Measurements from ENCODE around the gene SRGAP2C.
"Not testable (repeated sequence)": the region's sequence is repeated elsewhere in the genome, so short reads cannot be mapped to it uniquely, and the experiment has no call there.

Gene SRGAP2C

DNA sequence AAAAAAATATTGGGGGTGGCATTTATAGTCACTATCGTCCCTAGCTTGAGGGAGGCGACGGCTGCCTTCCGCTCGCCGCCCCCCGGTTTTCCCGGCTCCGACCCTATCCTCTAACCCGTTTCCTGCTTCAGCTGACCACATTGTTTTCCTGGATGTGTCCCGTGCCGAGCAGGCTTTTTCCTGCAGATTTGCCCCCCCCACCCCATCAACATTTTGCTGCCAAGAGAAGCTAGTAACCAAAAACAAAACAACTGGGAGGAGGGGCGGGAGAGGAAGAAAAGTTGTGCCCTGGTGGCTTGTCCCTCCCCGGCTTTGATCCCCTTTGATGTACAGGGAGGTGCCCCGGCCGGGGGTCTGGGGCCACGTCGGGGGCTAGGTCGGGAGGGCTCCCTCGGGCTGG lies 1.4 kb downstream of the SRGAP2C start:
- not testable (repeated sequence) for DNase-seq (ENCODE audit: low spot score)

GRCh38 chr1:121187914-121188313 lies 3.1 kb downstream of the SRGAP2C start:
- DNase-seq (ENCODE audit: low spot score) = not testable (repeated sequence)

GRCh38 chr1:121192512-121192911 lies 7.7 kb downstream of the SRGAP2C start:
- DNase-seq (ENCODE audit: low spot score) = not testable (repeated sequence)

GRCh38 chr1:121197095-121197882 lies 12.5 kb downstream of the SRGAP2C start:
- DNase-seq (ENCODE audit: low spot score) = not testable (repeated sequence)

DNA sequence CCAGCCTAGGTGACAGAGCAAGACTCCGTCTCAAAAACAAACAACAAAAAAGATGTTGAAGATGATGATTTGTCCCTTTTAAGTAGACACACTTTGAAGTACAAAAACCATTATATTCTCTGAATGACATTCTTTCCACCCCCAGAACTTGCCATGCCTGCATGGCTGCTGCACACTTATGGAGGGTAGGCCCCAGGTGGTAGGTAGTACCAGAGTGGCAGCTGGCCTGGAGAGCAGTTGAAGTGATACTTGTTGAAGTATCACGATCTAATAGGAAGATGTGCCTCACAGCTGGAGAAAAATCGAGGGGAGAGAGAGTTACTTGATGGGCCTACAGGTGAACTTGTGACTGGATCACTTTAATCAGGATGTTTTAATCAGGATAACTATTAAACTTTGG lies 15.0 kb downstream of the SRGAP2C start:
- DNase-seq (ENCODE audit: low spot score) = not testable (repeated sequence)

DNA sequence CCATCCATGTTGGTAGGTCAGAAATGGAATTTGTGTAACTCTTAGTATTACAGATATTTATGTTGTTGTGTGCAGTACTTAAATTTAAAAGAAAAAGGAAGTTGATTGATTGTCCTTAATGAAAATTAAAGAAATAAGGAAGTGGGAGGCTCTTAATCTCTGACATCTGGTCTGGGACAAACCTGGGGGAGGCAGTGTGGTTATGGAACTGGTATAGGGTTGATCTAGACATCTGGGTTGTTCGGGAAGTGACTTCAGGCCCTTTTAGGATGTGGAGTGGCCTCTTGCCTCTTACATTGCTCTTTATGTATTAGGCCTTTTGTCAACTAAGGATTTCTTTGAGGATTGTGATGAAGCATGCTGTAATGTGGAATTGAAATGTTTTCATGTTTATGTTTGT lies 15.5 kb downstream of the SRGAP2C start:
- not testable (repeated sequence) for DNase-seq (ENCODE audit: low spot score)

DNA sequence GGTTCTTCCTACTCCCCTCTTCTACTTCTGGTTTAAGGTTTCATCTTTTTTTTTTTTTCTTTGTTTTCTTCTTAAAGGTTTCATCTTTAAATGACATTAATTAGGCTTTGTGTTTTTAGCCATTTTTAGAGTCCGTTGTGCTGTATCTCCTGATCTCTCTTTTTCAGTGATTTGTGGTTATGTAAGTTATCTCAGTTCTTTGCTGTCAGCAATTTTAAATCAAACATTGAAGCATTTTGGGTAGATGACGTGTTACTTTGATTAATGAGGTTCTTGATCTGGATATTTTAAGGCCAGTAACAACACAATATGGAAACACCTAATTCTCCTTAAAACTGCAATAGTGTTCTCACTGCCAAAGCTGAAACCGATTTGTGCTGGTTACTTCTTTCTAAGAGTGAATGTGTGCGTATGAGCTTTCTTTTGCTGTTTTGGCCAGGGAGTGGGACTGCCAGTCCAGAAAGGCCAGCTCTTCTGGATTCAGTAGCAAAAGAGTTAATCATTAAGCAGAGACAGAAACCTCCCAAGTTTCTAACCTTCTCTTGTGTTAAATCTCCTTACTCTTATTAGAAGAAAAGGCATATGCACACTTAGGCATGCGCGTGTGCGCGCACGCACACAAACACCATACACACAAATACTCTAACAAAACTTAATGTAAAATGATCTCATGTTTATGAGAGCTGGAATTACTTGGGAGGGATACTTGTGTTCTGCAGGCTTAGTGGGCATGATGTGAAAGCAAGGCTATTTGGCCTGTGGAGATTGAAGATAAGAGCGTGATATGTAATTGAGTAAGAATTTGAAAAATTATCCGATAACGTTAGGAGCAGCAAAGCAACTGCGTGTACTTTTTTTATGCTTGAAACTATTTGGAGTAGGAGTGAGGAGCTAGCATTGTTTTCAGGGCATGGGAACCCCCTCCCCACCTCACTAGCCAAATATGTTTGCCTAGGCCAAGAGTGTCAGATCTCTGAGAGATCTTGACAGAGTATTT lies 16.5 kb downstream of the SRGAP2C start:
- not testable (repeated sequence) for DNase-seq (ENCODE audit: low spot score)

DNA sequence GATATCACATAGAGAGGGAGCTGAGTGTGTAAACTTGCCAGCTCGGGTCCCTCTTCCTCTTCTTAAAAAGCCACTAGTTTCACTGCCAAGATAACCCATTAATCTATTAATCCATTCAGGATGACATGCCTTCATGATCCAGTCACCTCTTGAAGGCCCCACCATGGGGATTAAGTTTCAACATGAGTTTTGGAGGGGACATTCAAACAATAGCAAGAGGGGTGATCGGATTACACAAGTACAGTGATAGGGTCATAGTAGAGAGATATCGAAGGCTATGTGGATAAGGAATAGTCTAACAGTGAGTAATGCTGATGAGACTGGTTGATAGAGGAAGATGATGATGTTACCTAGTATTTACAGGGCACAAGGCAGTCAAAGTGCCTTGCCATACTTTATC lies 18.2 kb downstream of the SRGAP2C start:
- DNase-seq (ENCODE audit: low spot score) = not testable (repeated sequence)

DNA sequence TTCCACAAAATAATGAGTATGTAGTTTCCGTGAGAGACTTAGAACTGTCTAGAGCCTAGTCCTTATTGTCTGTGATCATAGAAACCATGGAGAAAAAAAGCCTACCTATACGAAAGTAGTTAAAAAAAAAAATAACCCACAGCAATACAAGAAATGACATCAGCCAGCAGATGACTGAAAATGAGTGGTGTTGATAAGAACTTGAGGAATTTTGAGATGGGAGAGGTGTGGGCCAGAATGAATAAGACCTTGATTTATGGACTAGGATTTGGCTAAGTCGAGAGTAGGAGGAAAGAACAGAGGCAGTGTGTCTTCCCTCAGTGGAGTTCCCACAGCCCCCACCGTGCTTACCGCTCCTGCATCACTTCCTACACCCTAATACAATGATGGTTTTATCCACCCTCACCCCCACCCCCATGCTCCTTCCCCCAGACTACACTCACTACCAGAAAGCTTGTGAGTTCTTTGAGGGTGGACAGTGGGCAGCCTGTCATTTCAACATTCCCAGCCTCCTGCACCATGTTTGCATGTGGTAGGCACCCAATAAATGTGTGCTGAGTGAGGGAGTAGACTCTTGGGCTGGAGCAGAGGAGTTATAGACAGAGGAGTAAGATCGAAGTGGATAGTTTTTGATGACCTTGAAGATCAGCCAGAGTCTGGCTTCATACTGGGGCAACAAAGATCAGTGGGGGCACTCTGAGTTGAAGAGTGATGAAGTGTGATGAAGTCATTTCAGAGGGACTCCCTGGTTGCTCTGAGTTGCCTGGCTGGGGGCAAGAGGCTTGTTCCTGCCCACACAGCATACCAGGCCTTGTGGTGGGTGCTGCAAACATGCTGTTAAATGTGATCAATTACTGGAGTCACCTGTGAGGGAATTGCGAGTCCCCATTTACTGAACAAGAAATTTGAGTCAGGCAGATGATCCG lies 21.3 kb downstream of the SRGAP2C start:
- DNase-seq (ENCODE audit: low spot score) = not testable (repeated sequence)

DNA sequence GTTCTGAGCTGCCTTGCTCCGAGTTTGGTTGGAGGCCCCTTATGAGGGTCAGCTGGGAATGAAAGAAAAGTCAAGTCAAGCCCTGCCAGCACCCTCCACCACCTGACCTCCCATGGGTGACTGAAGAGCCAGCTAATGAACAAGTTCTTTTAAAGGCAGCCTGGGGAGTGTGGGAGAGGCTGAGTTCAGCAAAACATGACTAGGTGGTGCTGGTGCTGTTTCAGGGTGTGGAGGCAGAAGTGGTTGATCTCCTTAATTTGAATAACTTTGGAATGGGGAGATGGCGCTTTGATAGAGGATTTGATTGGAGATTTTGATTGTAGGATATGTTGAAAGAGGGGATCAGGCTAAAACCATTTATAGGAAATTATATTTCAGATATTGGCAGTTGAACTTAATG lies 22.6 kb downstream of the SRGAP2C start:
- not testable (repeated sequence) for DNase-seq (ENCODE audit: low spot score)

DNA sequence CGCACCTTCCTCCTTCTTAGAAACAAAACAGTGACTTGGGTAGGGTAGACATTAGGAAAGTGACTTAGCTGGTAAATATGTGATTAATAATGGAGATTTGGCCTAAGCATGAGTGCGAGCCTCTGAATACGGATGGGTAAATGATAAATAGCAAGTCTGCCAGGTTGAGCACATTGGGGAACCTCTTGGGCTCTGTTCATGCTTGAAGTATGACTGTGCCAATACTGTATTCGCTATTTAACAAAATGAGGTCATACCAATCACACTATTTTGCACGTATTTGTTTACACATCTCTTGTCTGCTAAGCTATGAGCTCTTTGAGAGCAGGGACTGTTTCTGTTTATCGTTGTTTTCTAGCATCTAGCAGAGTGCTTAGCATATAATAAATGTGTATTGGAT lies 23.6 kb downstream of the SRGAP2C start:
- DNase-seq (ENCODE audit: low spot score) = not testable (repeated sequence)

- DNase-seq (ENCODE audit: low spot score) = not testable (repeated sequence)
These were observed 26.0 kb downstream of the SRGAP2C start for GRCh38 chr1:121210778-121211177.

DNA sequence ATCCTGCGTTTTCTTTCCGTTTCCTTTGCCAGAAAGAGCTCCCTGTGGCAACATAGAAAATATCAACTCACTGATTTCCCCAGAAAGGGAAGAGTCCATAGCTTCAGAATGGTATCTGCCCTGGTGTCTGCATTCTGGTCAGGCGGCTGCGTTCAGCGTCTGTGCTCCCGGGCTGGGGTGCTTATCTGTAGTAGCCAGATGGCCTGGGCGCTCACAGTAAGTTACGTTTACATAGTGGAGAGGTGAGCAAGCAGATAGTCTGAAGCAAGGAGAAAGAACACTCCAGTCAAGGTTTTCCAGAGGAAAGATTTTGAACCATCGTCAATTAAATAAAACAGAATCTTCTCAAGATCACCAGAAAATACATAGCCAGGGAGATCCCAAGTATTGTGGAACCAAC lies 28.7 kb downstream of the SRGAP2C start:
- not testable (repeated sequence) for DNase-seq (ENCODE audit: low spot score)

DNA sequence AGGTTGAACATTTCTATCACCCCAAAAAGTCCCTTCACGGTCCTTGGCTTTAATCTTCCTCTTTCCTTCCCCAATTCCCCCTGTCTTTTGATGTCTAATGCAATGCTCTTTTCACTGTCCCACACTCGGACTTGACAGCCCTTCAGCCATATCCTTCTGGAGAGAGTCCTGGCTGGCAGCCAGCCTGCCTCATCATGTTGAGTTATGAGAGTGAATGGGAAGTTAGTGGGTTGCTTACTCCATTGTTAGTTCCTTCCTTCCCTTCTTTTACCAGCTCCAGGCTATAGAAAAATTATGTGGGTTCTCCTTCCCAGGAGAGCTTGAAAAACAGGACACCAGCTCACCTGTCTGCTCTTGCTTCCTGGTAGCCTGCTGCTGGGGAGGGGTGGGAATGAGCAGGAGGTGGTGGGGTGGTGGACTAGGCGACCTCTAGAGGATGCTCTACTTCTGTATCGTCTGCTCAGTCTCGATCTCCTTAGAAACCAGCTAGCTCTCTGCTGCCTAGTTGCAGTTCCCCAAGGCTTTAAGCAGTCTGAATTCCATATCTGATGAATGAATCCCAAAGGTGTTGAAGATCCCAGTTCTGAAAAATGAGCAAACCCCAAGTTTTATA lies 29.9 kb downstream of the SRGAP2C start:
- DNase-seq (ENCODE audit: low spot score) = not testable (repeated sequence)

- DNase-seq (ENCODE audit: low spot score) = not testable (repeated sequence)
These were observed 31.1 kb downstream of the SRGAP2C start for GRCh38 chr1:121215699-121216417.

- not testable (repeated sequence) for DNase-seq (ENCODE audit: low spot score)
These were observed 31.9 kb downstream of the SRGAP2C start for GRCh38 chr1:121216676-121217075.

DNA sequence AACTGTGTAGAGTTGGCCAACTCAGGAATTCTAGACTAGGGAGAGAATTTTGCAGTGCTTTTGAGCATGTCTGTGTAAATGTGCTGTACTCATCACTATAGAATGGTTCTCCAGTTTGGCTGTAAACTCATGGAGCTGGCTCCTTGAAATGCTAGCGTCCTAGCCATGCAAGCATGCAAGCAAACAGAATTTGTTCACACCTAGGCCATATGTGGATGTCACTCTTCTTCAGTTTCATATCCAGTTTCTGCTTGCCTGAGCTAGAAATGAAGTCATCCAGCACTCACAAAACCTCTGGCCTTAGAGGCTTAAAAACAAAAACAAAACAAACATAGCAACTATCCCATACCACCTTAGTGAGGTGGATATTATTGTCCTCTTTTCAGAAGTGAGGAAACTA lies 37.0 kb downstream of the SRGAP2C start:
- DNase-seq (ENCODE audit: low spot score) = not testable (repeated sequence)

GRCh38 chr1:121224714-121225113 lies 39.9 kb downstream of the SRGAP2C start:
- DNase-seq (ENCODE audit: low spot score) = not testable (repeated sequence)

GRCh38 chr1:121226295-121226904 lies 41.6 kb downstream of the SRGAP2C start:
- not testable (repeated sequence) for DNase-seq (ENCODE audit: low spot score)

DNA sequence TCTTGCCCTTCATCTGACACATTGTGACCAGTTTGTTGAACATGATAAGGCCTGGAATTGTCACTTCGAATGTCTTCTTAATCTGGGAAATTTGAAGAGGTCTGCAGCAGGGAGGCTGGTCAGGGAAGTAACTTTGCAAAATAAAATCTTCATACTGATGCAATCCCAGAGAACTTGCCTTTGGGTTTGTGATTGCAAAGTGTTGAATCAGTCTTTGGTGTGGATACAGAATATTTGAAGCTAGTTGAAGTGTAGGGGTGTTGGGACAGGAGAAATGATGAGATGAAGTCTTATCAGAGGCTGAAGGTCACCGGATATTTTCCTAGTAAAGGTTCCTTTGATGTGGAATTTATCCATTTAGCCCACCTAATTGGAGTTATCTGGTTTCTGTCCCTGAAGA lies 42.1 kb downstream of the SRGAP2C start:
- not testable (repeated sequence) for DNase-seq (ENCODE audit: low spot score)
